Upper lobe of left lung (tissue), 4 donors: ENCODE data around the gene CLIP2.

Source experiments
- POLR2A ChIP-seq, 4 donors: fragments of 450-650 bp; IDR thresholded peaks; one replicate each; pipeline ENCODE4 v1.5.1; 2016 to 2017; ENCODE audit warnings: antibody characterized with exemption in 4 of 4, mild to moderate bottlenecking in 2 of 4
- TF ChIP-seq, protein P1 (sequence below), 6 experiments: fragments of 450-650 bp in 4 of 6; fragments of 200-600 bp in 2 of 6; sonication (generic) in 2 of 6; IDR thresholded peaks; one replicate each; pipeline ENCODE4 v1.5.1; 2016 to 2019; ENCODE audit warnings: antibody characterized with exemption in 6 of 6

DNA sequence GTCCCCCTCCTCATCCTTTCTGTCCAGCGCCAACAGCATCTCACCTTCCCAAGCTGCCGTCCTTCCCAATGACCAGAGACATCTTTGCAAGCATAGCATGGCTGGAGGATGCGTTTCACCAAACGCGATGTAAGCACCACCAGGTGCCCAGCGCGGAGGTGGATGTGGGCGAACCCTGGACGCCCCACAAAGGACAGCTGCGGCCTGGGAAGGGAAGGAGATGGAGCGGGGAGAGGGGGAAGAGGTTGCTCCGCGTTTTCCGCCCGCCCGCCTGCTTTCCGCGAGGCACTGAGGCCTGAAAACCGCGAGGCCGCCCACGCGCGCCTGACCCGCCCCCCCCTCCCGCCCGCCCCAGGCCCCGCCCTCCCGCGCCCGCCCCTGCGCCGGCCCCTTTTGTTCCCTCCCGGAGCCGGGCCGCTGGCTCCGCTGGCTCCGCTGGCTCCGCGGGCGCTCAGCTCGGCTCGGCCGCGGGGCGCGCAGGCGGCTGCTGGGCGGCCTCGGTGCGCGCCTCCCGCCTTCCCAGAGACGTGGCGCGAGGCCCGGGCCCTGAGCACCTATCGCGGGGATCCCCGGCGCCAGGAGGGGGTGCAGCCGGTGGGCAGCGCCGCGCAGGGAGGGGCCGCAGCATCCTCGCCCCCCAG is at the start of gene CLIP2:
- TF ChIP-seq POLR2A (IDR thresholded peaks at IDR 0.05) = peak in 2 of 4 donors; percentile 29 to 55
- TF ChIP-seq, protein P1, sequence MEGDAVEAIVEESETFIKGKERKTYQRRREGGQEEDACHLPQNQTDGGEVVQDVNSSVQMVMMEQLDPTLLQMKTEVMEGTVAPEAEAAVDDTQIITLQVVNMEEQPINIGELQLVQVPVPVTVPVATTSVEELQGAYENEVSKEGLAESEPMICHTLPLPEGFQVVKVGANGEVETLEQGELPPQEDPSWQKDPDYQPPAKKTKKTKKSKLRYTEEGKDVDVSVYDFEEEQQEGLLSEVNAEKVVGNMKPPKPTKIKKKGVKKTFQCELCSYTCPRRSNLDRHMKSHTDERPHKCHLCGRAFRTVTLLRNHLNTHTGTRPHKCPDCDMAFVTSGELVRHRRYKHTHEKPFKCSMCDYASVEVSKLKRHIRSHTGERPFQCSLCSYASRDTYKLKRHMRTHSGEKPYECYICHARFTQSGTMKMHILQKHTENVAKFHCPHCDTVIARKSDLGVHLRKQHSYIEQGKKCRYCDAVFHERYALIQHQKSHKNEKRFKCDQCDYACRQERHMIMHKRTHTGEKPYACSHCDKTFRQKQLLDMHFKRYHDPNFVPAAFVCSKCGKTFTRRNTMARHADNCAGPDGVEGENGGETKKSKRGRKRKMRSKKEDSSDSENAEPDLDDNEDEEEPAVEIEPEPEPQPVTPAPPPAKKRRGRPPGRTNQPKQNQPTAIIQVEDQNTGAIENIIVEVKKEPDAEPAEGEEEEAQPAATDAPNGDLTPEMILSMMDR (IDR thresholded peaks at IDR 0.05) = peak in 3 of 6 experiments; percentile 20 to 36 (median 23)
